ENCODE measurements around the gene MSANTD4.
"Not testable (repeated sequence)": the region's sequence is repeated elsewhere in the genome, so short reads cannot be mapped to it uniquely, and the experiment has no call there.

MSANTD4 gene

GRCh38 chr11:106021967-106022794, at the start of gene MSANTD4:
MSANTD4 (minus strand) TSS chr11:106022240; CDS start chr11:106010917, 11,323 bp downstream.
- DNase-seq = peak; percentile 98

GRCh38 chr11:106070606-106071005, 48.6 kb upstream of the MSANTD4 start:
- DNase-seq = no peak

GRCh38 chr11:106063009-106063408, 41.0 kb upstream of the MSANTD4 start:
- DNase-seq = no peak

- DNase-seq = no peak
Measured at GRCh38 chr11:106061954-106062949, 40.2 kb upstream of the MSANTD4 start.

GRCh38 chr11:106061249-106061784, 39.3 kb upstream of the MSANTD4 start:
- no peak for DNase-seq

- no peak for DNase-seq
Measured at GRCh38 chr11:106059617-106060016, 37.6 kb upstream of the MSANTD4 start.

- DNase-seq = not testable (repeated sequence)
Measured at GRCh38 chr11:106058377-106058776, 36.3 kb upstream of the MSANTD4 start.

GRCh38 chr11:106051103-106051502, 29.1 kb upstream of the MSANTD4 start:
- no peak for DNase-seq

- DNase-seq = no peak
Measured at GRCh38 chr11:106049727-106050476, 27.9 kb upstream of the MSANTD4 start.

GRCh38 chr11:106047631-106048030, 25.6 kb upstream of the MSANTD4 start:
- no peak for DNase-seq

GRCh38 chr11:106043540-106043939, 21.5 kb upstream of the MSANTD4 start:
- DNase-seq = no peak

GRCh38 chr11:106032861-106033260, 10.8 kb upstream of the MSANTD4 start:
- DNase-seq = no peak

GRCh38 chr11:106031936-106032335, 9.9 kb upstream of the MSANTD4 start:
- no peak for DNase-seq

GRCh38 chr11:106031202-106031810, 9.3 kb upstream of the MSANTD4 start:
- no peak for DNase-seq

GRCh38 chr11:106030609-106031008, 8.6 kb upstream of the MSANTD4 start:
- DNase-seq = no peak

GRCh38 chr11:106022795-106023275, 795 bp upstream of the MSANTD4 start:
- no peak for DNase-seq

GRCh38 chr11:106021181-106021966, 666 bp downstream of the MSANTD4 start:
- DNase-seq = no peak

- no peak for DNase-seq
Measured at GRCh38 chr11:106017093-106017492, 4.9 kb downstream of the MSANTD4 start.

GRCh38 chr11:106015066-106015465, 7.0 kb downstream of the MSANTD4 start:
- DNase-seq = no peak

GRCh38 chr11:106014620-106015019, 7.4 kb downstream of the MSANTD4 start:
- DNase-seq = no peak

- DNase-seq = no peak
Measured at GRCh38 chr11:106014035-106014434, 8.0 kb downstream of the MSANTD4 start.
